GM12878 (cell line): ENCODE data around the gene LEMD2. TPM values are rescaled to one million over a fixed set of nuclear protein-coding genes. Genes with fewer than 3 reads are reported as not detected.

Source experiments
- ATAC-seq: fragments of 200-7000 bp; cut with Tn5 transposase; 3 replicates; pipeline ENCODE4 v1.9.1; 2020; ENCODE audit warnings: mild to moderate bottlenecking, moderate library complexity
- BruUV-seq: library from RNA; stranded (reverse); fragments of 400-500 nt; replicated peaks from 2 replicates; lab custom pipeline; 2021; lab: Mats Ljungman, UMichigan
- CTCF ChIA-PET: fragments of 300-600 bp; sonication (Branson Sonifier 250); formaldehyde crosslinking; extraction: SDS; loops from one replicate; lab custom pipeline; 2021; ENCODE audit warnings: inconsistent platforms; lab: Yijun Ruan, JAX
- POLR2A ChIA-PET: fragments of 350-600 bp; formaldehyde crosslinking; extraction: SDS; loops from one replicate; lab custom pipeline; 2021; ENCODE audit warnings: inconsistent platforms; lab: Charles Lee
- RAD21 ChIA-PET: fragments of 300-600 bp; sonication (Branson Sonifier 250); formaldehyde crosslinking; loops from one replicate; lab custom pipeline; 2023; ENCODE audit warnings: antibody characterized with exemption; ENCODE audit not compliant: unreplicated experiment; lab: Charles Lee
- SMC1A ChIA-PET: fragments of 300-600 bp; sonication (Branson Sonifier 250); formaldehyde crosslinking; loops from one replicate; lab custom pipeline; 2023; ENCODE audit not compliant: unreplicated experiment, uncharacterized antibody; lab: Charles Lee
- DNase-seq: peaks from one replicate; pipeline ENCODE4 v3.0.0-alpha.2; 2011; ENCODE audit warnings: low read depth, low spot score
- FAIRE-seq: peaks from 3 replicates; lab custom pipeline; 2011; peaks lifted over from hg19 to GRCh38; lab: Jason Lieb, UNC
- H2AFZ ChIP-seq: 2 replicates; pipeline ENCODE4 v1.6.0; 2011; ENCODE audit warnings: low read depth, low read length, control low read depth; ENCODE audit not compliant: control insufficient read depth
- H3K27ac ChIP-seq: 2 replicates; pipeline ENCODE4 v1.5.1; 2011; ENCODE audit warnings: control low read depth; ENCODE audit not compliant: control insufficient read depth, insufficient read depth
- H3K27me3 ChIP-seq, 2 experiments: replicated peaks in 1 of 2; 2 replicates each; pipeline versions ENCODE4 v1.6.0 to v1.6.1; 2011; ENCODE audit warnings: low read length in 1 of 2; ENCODE audit not compliant: control insufficient read depth in 2 of 2, insufficient read depth in 2 of 2
- H3K36me3 ChIP-seq, 2 experiments: 2 replicates each; pipeline ENCODE4 v1.5.1; 2011; ENCODE audit warnings: low read length in 1 of 2; ENCODE audit not compliant: control insufficient read depth in 2 of 2, insufficient read depth in 2 of 2
- H3K4me1 ChIP-seq: 2 replicates; pipeline ENCODE4 v1.6.1; 2011; ENCODE audit warnings: mild to moderate bottlenecking, low read length, moderate library complexity, mixed read lengths; ENCODE audit not compliant: control insufficient read depth, insufficient read depth
- H3K4me2 ChIP-seq: 2 replicates; pipeline ENCODE4 v1.6.0; 2011; ENCODE audit warnings: control low read depth; ENCODE audit not compliant: control insufficient read depth, insufficient read depth
- H3K4me3 ChIP-seq: fragments of 200-600 bp; sonication (generic); 2 replicates; pipeline ENCODE4 v1.5.1; 2016
- H3K79me2 ChIP-seq: 2 replicates; pipeline ENCODE4 v1.6.0; 2011; ENCODE audit warnings: low read length; ENCODE audit not compliant: control insufficient read depth, insufficient read depth
- H3K9ac ChIP-seq: 2 replicates; pipeline ENCODE4 v1.8.0; 2011; ENCODE audit warnings: low read length, control low read depth, mixed read lengths; ENCODE audit not compliant: control insufficient read depth, insufficient read depth
- H3K9me3 ChIP-seq: replicated peaks from 3 replicates; pipeline ENCODE4 v1.5.1; 2011; ENCODE audit warnings: mild to moderate bottlenecking, low read length; ENCODE audit not compliant: control insufficient read depth, insufficient read depth
- H4K20me1 ChIP-seq: 2 replicates; pipeline ENCODE4 v1.6.0; 2011; ENCODE audit not compliant: control insufficient read depth, insufficient read depth
- CREM ChIP-seq: IDR thresholded peaks from 2 replicates; pipeline ENCODE4 v1.6.1; 2014; ENCODE audit warnings: antibody characterized with exemption, low read depth
- FOS ChIP-seq: IDR thresholded peaks from 3 replicates; pipeline ENCODE4 v1.6.1; 2011; ENCODE audit warnings: borderline replicate concordance; ENCODE audit not compliant: insufficient read length; ENCODE audit errors: extremely low read depth
- MXI1 ChIP-seq: fragments of 150-350 bp; IDR thresholded peaks from 2 replicates; pipeline ENCODE4 v1.6.1; 2011; ENCODE audit warnings: low read depth, mild to moderate bottlenecking, inconsistent platforms, low read length, improper control_type of control experiment
- RELA ChIP-seq: fragments of 450-650 bp; IDR thresholded peaks from 2 replicates; pipeline ENCODE4 v1.8.0; 2014; ENCODE audit warnings: borderline replicate concordance; ENCODE audit not compliant: partially characterized antibody
- SIX5 ChIP-seq: IDR thresholded peaks from 2 replicates; pipeline ENCODE4 v1.6.1; 2011; ENCODE audit warnings: mild to moderate bottlenecking, low read depth, low read length, moderate library complexity; ENCODE audit not compliant: severe bottlenecking
- SPI1 ChIP-seq: IDR thresholded peaks from 2 replicates; pipeline ENCODE4 v1.6.1; 2011; ENCODE audit warnings: low read depth, mild to moderate bottlenecking, low read length, moderate library complexity, borderline replicate concordance; ENCODE audit not compliant: insufficient read depth
- WGBS: methylation state at CpG from one replicate; pipeline ENCODE4 v1.1.6; 2016; ENCODE audit warnings: low lambda C conversion rate; ENCODE audit not compliant: insufficient replicate concordance, insufficient coverage; ENCODE audit errors: missing lambda C conversion rate; 5-methylcytosine and 5-hydroxymethylcytosine counted together
- in situ Hi-C: fragments of 300-500 bp; cut with MboI; formaldehyde crosslinking; loops from 9 replicates; pipeline ENCODE4 v1.14.3; 2018; ENCODE audit warnings: mixed read lengths
- intact Hi-C: fragments of 100-400 bp; cut with micrococcal nuclease; formaldehyde crosslinking; loops from one replicate; pipeline ENCODE4 v1.14.2; 2022; ENCODE audit not compliant: unreplicated experiment
- polyA plus RNA-seq, 11 experiments: library from polyadenylated mRNA; depleted of rRNA in 4 of 11; unstranded in 6 of 11; stranded (reverse) in 5 of 11; fragments of >200 nt; fragmentation: Nextera tagmentation in 4 of 11; fragmentation: Illumina TruSeq in 1 of 11; extraction: Ambion mirVana in 4 of 11; extraction: Trizol in 1 of 11; gene quantifications; 1 replicate in 1 of 11; 2 replicates in 10 of 11; pipeline versions ENCODE4 v1.2.1 to v1.2.3, GENCODE V29; 2011 to 2016; ENCODE audit warnings: inconsistent platforms in 2 of 11, missing spikeins in 2 of 11, low read depth in 1 of 11
- total RNA-seq, 4 experiments: library from RNA; depleted of rRNA in 3 of 4; stranded (reverse); fragments of >200 nt in 3 of 4; fragmentation: Illumina TruSeq in 1 of 4; extraction: Trizol in 1 of 4; gene quantifications; 2 replicates each; pipeline versions ENCODE4 v1.2.1 to v1.2.3, GENCODE V29; 2013 to 2021
- TF ChIP-seq, protein P1 (sequence below): IDR thresholded peaks from 2 replicates; pipeline ENCODE4 v1.6.1; 2011; ENCODE audit warnings: borderline replicate concordance, low read depth, mild to moderate bottlenecking, moderate library complexity, low read length; ENCODE audit not compliant: insufficient read depth, poor library complexity, severe bottlenecking

The LEMD2 gene
- total and polyA plus RNA-seq, 10 of the 15 experiments (the other 5 are each of a cell fraction or from before 2014, with no cell fraction given): 0.45 to 47.1 (median 22.8) TPM

DNA sequence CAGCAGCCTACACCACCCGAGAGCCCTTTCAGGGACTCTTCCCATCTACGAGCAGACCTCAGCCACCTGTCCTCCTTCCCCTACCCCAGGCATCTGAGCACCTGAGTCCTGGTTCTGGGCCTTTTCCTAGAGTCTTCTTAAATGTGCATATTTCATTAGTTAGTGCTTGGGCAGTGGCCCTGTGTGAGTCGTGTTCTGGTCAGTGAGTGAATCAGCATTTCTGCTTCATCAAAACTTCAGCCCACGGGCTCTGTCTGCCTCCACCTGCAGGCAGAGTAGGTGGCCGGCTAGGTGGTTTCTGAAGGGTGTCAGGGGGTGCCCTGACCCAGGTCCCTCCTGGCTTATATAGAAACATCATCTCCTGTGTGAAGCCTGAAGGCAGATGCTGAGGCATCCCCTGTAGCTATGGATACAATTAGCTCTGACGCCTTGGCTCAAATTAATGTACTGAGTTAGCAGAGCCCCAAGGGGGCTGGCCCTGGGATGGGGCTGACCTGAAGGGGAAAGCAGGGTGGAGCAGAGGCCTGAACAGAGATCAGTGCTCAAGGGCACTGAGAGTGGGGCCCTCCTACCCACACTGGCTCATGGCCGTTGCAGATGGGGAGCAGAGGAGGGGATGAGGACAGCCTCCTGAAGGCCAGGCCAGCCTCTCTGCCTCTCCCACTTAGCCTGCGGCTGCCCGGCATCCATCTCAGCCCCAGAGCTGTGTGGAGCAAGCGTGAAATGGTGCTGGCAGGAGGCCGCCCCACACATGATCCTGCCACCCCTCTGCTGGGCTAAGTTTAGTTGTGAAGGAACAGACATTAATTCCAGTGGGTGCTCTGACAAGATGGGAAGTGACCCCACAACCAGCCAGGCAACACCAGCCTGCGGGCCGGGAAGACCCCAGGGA, 55.9 kb downstream of the LEMD2 start (continued):
- TF ChIP-seq MXI1: no peak
- no peak for TF ChIP-seq SIX5
- TF ChIP-seq, protein P1, sequence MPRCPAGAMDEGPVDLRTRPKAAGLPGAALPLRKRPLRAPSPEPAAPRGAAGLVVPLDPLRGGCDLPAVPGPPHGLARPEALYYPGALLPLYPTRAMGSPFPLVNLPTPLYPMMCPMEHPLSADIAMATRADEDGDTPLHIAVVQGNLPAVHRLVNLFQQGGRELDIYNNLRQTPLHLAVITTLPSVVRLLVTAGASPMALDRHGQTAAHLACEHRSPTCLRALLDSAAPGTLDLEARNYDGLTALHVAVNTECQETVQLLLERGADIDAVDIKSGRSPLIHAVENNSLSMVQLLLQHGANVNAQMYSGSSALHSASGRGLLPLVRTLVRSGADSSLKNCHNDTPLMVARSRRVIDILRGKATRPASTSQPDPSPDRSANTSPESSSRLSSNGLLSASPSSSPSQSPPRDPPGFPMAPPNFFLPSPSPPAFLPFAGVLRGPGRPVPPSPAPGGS: no peak

DNA sequence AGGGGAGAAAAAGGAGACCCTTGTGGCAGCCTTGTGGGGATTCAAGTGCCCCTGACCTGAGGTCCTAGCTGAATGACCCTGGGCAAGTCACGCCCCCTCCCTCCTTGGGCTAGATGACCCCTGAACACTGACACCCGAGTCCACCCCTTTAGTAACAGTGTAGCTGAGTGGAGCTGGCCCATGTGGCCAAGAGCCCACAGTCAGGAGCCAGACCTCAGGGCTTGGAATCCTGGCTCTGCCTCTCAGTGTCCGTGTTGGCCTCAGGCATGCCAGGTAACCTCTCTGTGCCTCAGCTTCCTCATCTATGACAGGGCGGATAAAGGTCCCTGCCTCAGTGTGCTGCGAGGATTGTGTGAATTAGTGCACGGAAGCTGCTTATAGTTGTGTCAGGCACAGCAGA, 56.5 kb downstream of the LEMD2 start:
- no peak for FAIRE-seq
- no peak overlapping the region for H3K27ac ChIP-seq
- no peaks in the 10 kb centered on the region for H3K79me2 ChIP-seq
- H3K4me1 ChIP-seq: no peaks in the 10 kb centered on the region
- ATAC-seq: no peak
- no peaks in the 10 kb centered on the region for H3K9me3 ChIP-seq
- RAD21 ChIA-PET: no interaction called here
- intact Hi-C loops: no loop called here
- CTCF ChIA-PET: interaction anchor here (1.4 to 1.7 kb wide), 2 partner anchors 10 to 12 kb away, joined by 4 read pairs; no protein-coding TSS in a partner anchor
- H3K36me3 ChIP-seq: no peaks in the 10 kb centered on the region
- TF ChIP-seq FOS: no peak
- no peak for TF ChIP-seq RELA
- no peak for TF ChIP-seq SPI1
- no peak for TF ChIP-seq CREM
- no peak for DNase-seq
- no TSS peak for BruUV-seq
- no peak overlapping the region for H3K4me3 ChIP-seq
- no peak overlapping the region for H2AFZ ChIP-seq
- H3K27me3 ChIP-seq: peaks cover 0 to 4% of the 10 kb centered on the region in 2 experiments; a peak in 1 of 4 replicates
- no peak overlapping the region for H3K4me2 ChIP-seq
- SMC1A ChIA-PET: no interaction called here
- H3K9ac ChIP-seq: no peak overlapping the region
- in situ Hi-C loops: no loop called here
- H4K20me1 ChIP-seq: no peaks in the 10 kb centered on the region; the same call in 1 of the 2 replicates
- 40% methylated on average over 6 of the region's 6 CpGs for WGBS
- POLR2A ChIA-PET: no interaction called here
